H1 (cell line): ENCODE results near the gene MSANTD3. TPM values are rescaled to one million over a fixed set of nuclear protein-coding genes. Genes with fewer than 3 reads are reported as not detected.

Source experiments
- CTCF ChIA-PET: fragments of 300-600 bp; sonication (Branson Sonifier 250); formaldehyde crosslinking; loops from one replicate; lab custom pipeline; 2021; ENCODE audit not compliant: partially characterized antibody; lab: Charles Lee
- POLR2A ChIA-PET: fragments of 300-600 bp; sonication (Branson Sonifier 250); formaldehyde crosslinking; loops from one replicate; lab custom pipeline; 2021; ENCODE audit warnings: inconsistent platforms; ENCODE audit not compliant: partially characterized antibody; lab: Charles Lee
- DNase-seq, 2 experiments: peaks; one replicate each; pipeline versions ENCODE4 v3.0.0 to v3.0.0-alpha.2; 2010 to 2022; ENCODE audit warnings: low spot score in 2 of 2, low read depth in 1 of 2, mixed read lengths in 1 of 2
- FAIRE-seq: peaks from 2 replicates; lab custom pipeline; 2011; peaks lifted over from hg19 to GRCh38; lab: Jason Lieb, UNC
- H2AFZ ChIP-seq: 2 replicates; pipeline ENCODE4 v1.8.1; 2012; ENCODE audit warnings: low read length, inconsistent platforms
- H2AK5ac ChIP-seq: 2 replicates; pipeline ENCODE4 v1.6.1; 2013; ENCODE audit warnings: low read depth, low read length
- H2BK120ac ChIP-seq: replicated peaks from 2 replicates; pipeline ENCODE3; 2013; ENCODE audit warnings: low read depth, low read length, inconsistent platforms
- H2BK12ac ChIP-seq: 2 replicates; pipeline ENCODE4 v1.6.1; 2013; ENCODE audit warnings: low read depth, low read length
- H2BK15ac ChIP-seq: 2 replicates; pipeline ENCODE4 v1.6.1; 2013; ENCODE audit warnings: low read length
- H2BK20ac ChIP-seq: 2 replicates; pipeline ENCODE4 v1.6.1; 2013; ENCODE audit warnings: low read length
- H2BK5ac ChIP-seq: 2 replicates; pipeline ENCODE4 v1.6.1; 2013; ENCODE audit warnings: low read depth, low read length
- H3K14ac ChIP-seq: 2 replicates; pipeline ENCODE4 v1.6.1; 2013; ENCODE audit warnings: inconsistent platforms; ENCODE audit not compliant: insufficient read length
- H3K18ac ChIP-seq: 2 replicates; pipeline ENCODE4 v1.6.1; 2013; ENCODE audit warnings: low read length; ENCODE audit errors: extremely low read depth
- H3K23ac ChIP-seq: 2 replicates; pipeline ENCODE4 v1.6.1; 2013; ENCODE audit warnings: inconsistent platforms; ENCODE audit not compliant: insufficient read length
- H3K23me2 ChIP-seq: 2 replicates; pipeline ENCODE4 v1.6.1; 2013; ENCODE audit warnings: low read depth, low read length
- H3K27ac ChIP-seq: 2 replicates; pipeline ENCODE4 v1.6.1; 2011; ENCODE audit warnings: low read depth, low read length, inconsistent platforms
- H3K27me3 ChIP-seq, 4 experiments: replicated peaks in 1 of 4; 1 replicate in 1 of 4; 2 replicates in 3 of 4; pipeline versions ENCODE4 v1.6.1 to v1.8.1; 2011 to 2013; ENCODE audit warnings: low read length in 3 of 4, mild to moderate bottlenecking in 3 of 4, inconsistent platforms in 2 of 4, mixed read lengths in 2 of 4, moderate library complexity in 1 of 4; ENCODE audit not compliant: control insufficient read depth in 3 of 4, insufficient read depth in 3 of 4; ENCODE audit errors: extremely low read depth in 1 of 4
- H3K36me3 ChIP-seq, 4 experiments: 2 replicates each; pipeline versions ENCODE4 v1.6.1 to v1.8.1; 2011 to 2013; ENCODE audit warnings: mild to moderate bottlenecking in 4 of 4, low read length in 3 of 4, moderate library complexity in 2 of 4, control low read depth in 1 of 4, inconsistent platforms in 1 of 4; ENCODE audit not compliant: insufficient read depth in 4 of 4, control insufficient read depth in 2 of 4
- H3K4ac ChIP-seq: replicated peaks from 2 replicates; pipeline ENCODE3; 2013; ENCODE audit warnings: low read length, low read depth, mixed read lengths, inconsistent platforms; ENCODE audit not compliant: insufficient read length
- H3K4me1 ChIP-seq, 4 experiments: replicated peaks in 1 of 4; 1 replicate in 1 of 4; 2 replicates in 3 of 4; pipeline versions ENCODE4 v1.6.1 to v1.8.1; 2011 to 2013; ENCODE audit warnings: low read length in 3 of 4, inconsistent platforms in 2 of 4, mixed read lengths in 1 of 4; ENCODE audit not compliant: insufficient read depth in 4 of 4, control insufficient read depth in 3 of 4
- H3K4me2 ChIP-seq, 2 experiments: 2 replicates each; pipeline versions ENCODE4 v1.6.1 to v1.8.1; 2011 to 2013; ENCODE audit warnings: low read depth in 2 of 2, low read length in 2 of 2, control low read depth in 1 of 2, inconsistent platforms in 1 of 2, mild to moderate bottlenecking in 1 of 2; ENCODE audit not compliant: insufficient read depth in 1 of 2
- H3K4me3 ChIP-seq, 4 experiments: fragments of 200-600, 300-600 bp in 1 of 4; sonication (generic), shearing (Covaris generic), sonication (Bioruptor Twin) in 1 of 4; 2 replicates each; pipeline versions ENCODE4 v1.5.1 to v1.8.1; 2011 to 2016; ENCODE audit warnings: low read length in 4 of 4, low read depth in 3 of 4, control low read depth in 2 of 4, inconsistent platforms in 2 of 4, mild to moderate bottlenecking in 2 of 4, mixed read lengths in 1 of 4, moderate library complexity in 1 of 4; ENCODE audit not compliant: insufficient read depth in 2 of 4; ENCODE audit errors: extremely low read depth in 1 of 4
- H3K56ac ChIP-seq: replicated peaks from 2 replicates; pipeline ENCODE3; 2013; ENCODE audit warnings: low read depth, mild to moderate bottlenecking, mixed read lengths, low read length, inconsistent platforms; ENCODE audit not compliant: insufficient read length
- H3K79me1 ChIP-seq: 2 replicates; pipeline ENCODE4 v1.6.1; 2013; ENCODE audit warnings: low read depth, low read length, control low read depth
- H3K79me2 ChIP-seq, 2 experiments: 2 replicates each; pipeline versions ENCODE4 v1.6.1 to v1.8.1; 2012 to 2013; ENCODE audit warnings: low read length in 2 of 2, mild to moderate bottlenecking in 2 of 2, inconsistent platforms in 1 of 2; ENCODE audit not compliant: insufficient read depth in 2 of 2, control insufficient read depth in 1 of 2
- H3K9ac ChIP-seq, 4 experiments: replicated peaks in 1 of 4; 1 replicate in 1 of 4; 2 replicates in 3 of 4; pipeline versions ENCODE4 v1.6.1 to v1.8.1; 2011 to 2013; ENCODE audit warnings: low read depth in 3 of 4, low read length in 3 of 4, control low read depth in 2 of 4, mild to moderate bottlenecking in 2 of 4, moderate library complexity in 2 of 4, inconsistent platforms in 1 of 4; ENCODE audit errors: extremely low read depth in 1 of 4
- H3K9me3 ChIP-seq, 2 experiments: 2 replicates each; pipeline versions ENCODE4 v1.6.1 to v1.8.1; 2012 to 2013; ENCODE audit warnings: mild to moderate bottlenecking in 2 of 2, moderate library complexity in 2 of 2, control low read depth in 1 of 2, inconsistent platforms in 1 of 2, low read depth in 1 of 2, low read length in 1 of 2, mixed read lengths in 1 of 2; ENCODE audit not compliant: insufficient read depth in 2 of 2
- H4K20me1 ChIP-seq, 2 experiments: replicated peaks in 1 of 2; 2 replicates each; pipeline versions ENCODE3 to v1.8.1; 2011 to 2013; ENCODE audit warnings: inconsistent platforms in 2 of 2, low read length in 2 of 2, mild to moderate bottlenecking in 1 of 2; ENCODE audit not compliant: insufficient read depth in 2 of 2, control insufficient read depth in 1 of 2
- H4K5ac ChIP-seq: 2 replicates; pipeline ENCODE4 v1.6.1; 2013; ENCODE audit warnings: low read length, low read depth, mixed read lengths, inconsistent platforms; ENCODE audit not compliant: insufficient read length
- H4K8ac ChIP-seq: 2 replicates; pipeline ENCODE4 v1.8.0; 2013; ENCODE audit warnings: mild to moderate bottlenecking, moderate library complexity, low read length, inconsistent platforms; ENCODE audit not compliant: insufficient read depth; ENCODE audit errors: extremely low read depth
- H4K91ac ChIP-seq: replicated peaks from 2 replicates; pipeline ENCODE3; 2013; ENCODE audit warnings: low read length, mixed read lengths, inconsistent platforms; ENCODE audit not compliant: insufficient read length
- CHD2 ChIP-seq: IDR thresholded peaks from 2 replicates; pipeline ENCODE4 v1.6.1; 2012; ENCODE audit warnings: low read length, improper control_type of control experiment
- RAD21 ChIP-seq, 2 experiments: IDR thresholded peaks in 1 of 2; conservative IDR thresholded peaks in 1 of 2; 2 replicates each; pipeline ENCODE4 v1.6.1; 2011; ENCODE audit warnings: low read depth in 2 of 2, low read length in 2 of 2, improper control_type of control experiment in 1 of 2, inconsistent platforms in 1 of 2, mild to moderate bottlenecking in 1 of 2, moderate library complexity in 1 of 2
- TAF1 ChIP-seq: IDR thresholded peaks from 2 replicates; pipeline ENCODE4 v1.6.1; 2011; ENCODE audit warnings: mild to moderate bottlenecking, low read depth, low read length
- WGBS, 2 experiments: shearing (Covaris generic) in 1 of 2; methylation state at CpG; one replicate each; pipeline versions ENCODE4 v1.1.6 to v1.1.7; 2013 to 2015; ENCODE audit warnings: low lambda C conversion rate in 2 of 2, mixed read lengths in 2 of 2, inconsistent platforms in 1 of 2, low coverage in 1 of 2, missing lambda C conversion rate in 1 of 2; ENCODE audit not compliant: insufficient replicate concordance in 2 of 2, insufficient coverage in 1 of 2, insufficient read length in 1 of 2; ENCODE audit errors: extremely low coverage in 1 of 2, missing lambda C conversion rate in 1 of 2; 5-methylcytosine and 5-hydroxymethylcytosine counted together
- polyA plus RNA-seq, 7 experiments: library from polyadenylated mRNA; depleted of rRNA in 3 of 7; stranded (reverse) in 5 of 7; unstranded in 2 of 7; fragments of >200 nt in 5 of 7; fragments of 200-250 nt in 2 of 7; gene quantifications; 1 replicate in 5 of 7; 2 replicates in 1 of 7; 4 replicates in 1 of 7; pipeline versions ENCODE4 v1.2.1 to v1.2.3, GENCODE V29; 2011 to 2013; ENCODE audit warnings: missing spikeins in 2 of 7, mixed read lengths in 2 of 7
- total RNA-seq: library from RNA; stranded (reverse); fragmentation: NEBNext Ultra II Directional; extraction: Animal tissue kit (Norgen Biotek cat#: 25700); gene quantifications from 2 replicates; pipeline ENCODE4 v1.2.1, GENCODE V29; 2021

The MSANTD3 gene
- total and polyA plus RNA-seq, 2 of the 8 experiments (the other 6 are each of a cell fraction or from before 2014, with no cell fraction given) = 12.0 to 41.3 TPM

GRCh38 chr9:100419166-100419565 is 7.8 kb upstream of the MSANTD3 start:
- no peaks in the 10 kb centered on the region for H3K36me3 ChIP-seq
- H3K9ac ChIP-seq = no peak overlapping the region
- CTCF ChIA-PET = interaction anchor here (0.7 to 1.1 kb wide), 2 partner anchors 19 to 76 kb away, joined by 3 read pairs; no protein-coding TSS in a partner anchor
- no peak overlapping the region for H2AFZ ChIP-seq
- H3K56ac ChIP-seq = no peak overlapping the region
- peaks cover 0 to 1% (median 0%) of the 10 kb centered on the region in 4 experiments; a peak in 1 of 7 replicates for H3K27me3 ChIP-seq
- POLR2A ChIA-PET = interaction anchor here (1.6 to 1.8 kb wide), 2 partner anchors 8 to 99 kb away, joined by 3 to 5 read pairs; partner anchors contain the start of gene MSANTD3
- no peaks in the 10 kb centered on the region for H3K79me2 ChIP-seq
- H3K4me2 ChIP-seq = no peak overlapping the region
- no peak overlapping the region for H2BK120ac ChIP-seq
- no peaks in the 10 kb centered on the region for H4K20me1 ChIP-seq
- H4K8ac ChIP-seq = no peak overlapping the region
- H3K4ac ChIP-seq = no peak overlapping the region
- H3K23ac ChIP-seq = no peak overlapping the region
- H4K5ac ChIP-seq = no peak overlapping the region
- no peak for FAIRE-seq
- H3K18ac ChIP-seq = no peak overlapping the region
- no peak overlapping the region for H2BK20ac ChIP-seq
- H2BK15ac ChIP-seq = no peak overlapping the region
- H2BK5ac ChIP-seq = no peak overlapping the region
- no peaks in the 10 kb centered on the region for H3K9me3 ChIP-seq
- no peak overlapping the region for H3K14ac ChIP-seq
- WGBS, 2 experiments = 93% methylated on average over 3 of the region's 3 CpGs; no CpG with 5 or more reads in 1 of the 2 experiments
- H3K4me3 ChIP-seq = no peak overlapping the region
- no peak for TF ChIP-seq RAD21 (IDR thresholded peaks at IDR 0.05 in 1 of 2, conservative IDR thresholded peaks at IDR 0.05 in 1 of 2; ENCODE audit: low read depth in 2 of 2, low read length in 2 of 2)
- no peak for TF ChIP-seq CHD2
- TF ChIP-seq TAF1 = no peak
- TF ChIP-seq, all 59 proteins: peak for 0
- no peak overlapping the region for H3K27ac ChIP-seq
- H4K91ac ChIP-seq = no peak overlapping the region
- H2AK5ac ChIP-seq = no peak overlapping the region
- no peak for DNase-seq
- H3K23me2 ChIP-seq = no peaks in the 10 kb centered on the region
- H2BK12ac ChIP-seq = no peak overlapping the region
- H3K79me1 ChIP-seq = no peaks in the 10 kb centered on the region
- H3K4me1 ChIP-seq = no peaks in the 10 kb centered on the region
